GM23248 (cell line): Measurements from ENCODE around the gene CEP76. TPM values are rescaled to one million over a fixed set of nuclear protein-coding genes. Genes with fewer than 3 reads are reported as not detected.

Source experiments
- DNase-seq: peaks from one replicate; pipeline ENCODE4 v3.0.0-alpha.2; 2015
- H2AFZ ChIP-seq: fragments of 200-600 bp; sonication (generic); 2 replicates; pipeline ENCODE4 v1.6.1; 2016; ENCODE audit warnings: antibody characterized with exemption
- H3F3A ChIP-seq: fragments of 200-600 bp; sonication (generic); 2 replicates; pipeline ENCODE4 v1.6.1; 2016; ENCODE audit warnings: mild to moderate bottlenecking, antibody characterized with exemption, mixed run types; ENCODE audit not compliant: insufficient read depth
- H3K27ac ChIP-seq: fragments of 200-600 bp; sonication (generic); 2 replicates; pipeline ENCODE4 v1.5.1; 2016; ENCODE audit warnings: mild to moderate bottlenecking
- H3K27me3 ChIP-seq: fragments of 200-600 bp; sonication (generic); replicated peaks from 2 replicates; pipeline ENCODE4 v1.6.1; 2016; ENCODE audit warnings: mild to moderate bottlenecking; ENCODE audit not compliant: insufficient read depth
- H3K36me3 ChIP-seq: fragments of 200-600 bp; sonication (generic); 2 replicates; pipeline ENCODE4 v1.6.1; 2016; ENCODE audit warnings: low read depth, mild to moderate bottlenecking
- H3K4me1 ChIP-seq: fragments of 200-600 bp; sonication (generic); 2 replicates; pipeline ENCODE4 v1.6.1; 2016; ENCODE audit warnings: mild to moderate bottlenecking; ENCODE audit not compliant: insufficient read depth
- H3K4me2 ChIP-seq: fragments of 200-600 bp; sonication (generic); one replicate; pipeline ENCODE4 v1.6.1; 2016; ENCODE audit warnings: mild to moderate bottlenecking; ENCODE audit not compliant: unreplicated experiment
- H3K4me3 ChIP-seq: fragments of 200-600 bp; sonication (generic); 2 replicates; pipeline ENCODE4 v1.5.1; 2016; ENCODE audit warnings: mild to moderate bottlenecking
- H3K79me2 ChIP-seq: fragments of 200-600 bp; sonication (generic); 2 replicates; pipeline ENCODE4 v1.6.1; 2016; ENCODE audit warnings: mild to moderate bottlenecking; ENCODE audit not compliant: insufficient read depth
- H3K9ac ChIP-seq: fragments of 200-600 bp; sonication (generic); 2 replicates; pipeline ENCODE4 v1.6.1; 2016; ENCODE audit warnings: mild to moderate bottlenecking
- H3K9me2 ChIP-seq: fragments of 200-600 bp; sonication (generic); 2 replicates; pipeline ENCODE4 v1.6.1; 2016; ENCODE audit warnings: mixed run types, mild to moderate bottlenecking, moderate library complexity; ENCODE audit not compliant: insufficient read depth
- H3K9me3 ChIP-seq: fragments of 200-600 bp; sonication (generic); one replicate; pipeline ENCODE4 v1.6.1; 2017; ENCODE audit warnings: low read depth
- H4K20me1 ChIP-seq: fragments of 200-600 bp; sonication (generic); 2 replicates; pipeline ENCODE4 v1.6.0; 2016; ENCODE audit not compliant: insufficient read depth
- EZH2 ChIP-seq: fragments of 200-600 bp; sonication (generic); IDR thresholded peaks from 2 replicates; pipeline ENCODE4 v1.6.1; 2018; ENCODE audit warnings: antibody characterized with exemption, mild to moderate bottlenecking; ENCODE audit not compliant: insufficient read depth, poor library complexity, severe bottlenecking
- EZH2phosphoT487 ChIP-seq: fragments of 200-600 bp; sonication (generic); IDR thresholded peaks from 2 replicates; pipeline ENCODE4 v1.6.1; 2018; ENCODE audit warnings: antibody characterized with exemption, moderate library complexity, mild to moderate bottlenecking, low read depth; ENCODE audit not compliant: insufficient read depth
- WGBS, 2 experiments: methylation state at CpG; one replicate each; pipeline ENCODE4 v1.1.6; 2015 to 2017; ENCODE audit warnings: low lambda C conversion rate in 2 of 2, low coverage in 1 of 2; ENCODE audit errors: missing lambda C conversion rate in 2 of 2; 5-methylcytosine and 5-hydroxymethylcytosine counted together
- in situ Hi-C: fragments of 300-500 bp; cut with MboI; formaldehyde crosslinking; loops from 2 replicates; pipeline ENCODE4 v1.15.0; 2020
- polyA plus RNA-seq: library from polyadenylated mRNA; unstranded; fragments of >200 nt; fragmentation: Nextera tagmentation; extraction: Ambion mirVana; gene quantifications from 2 replicates; pipeline ENCODE4 v1.2.1, GENCODE V29; 2016
- total RNA-seq: library from RNA; depleted of rRNA; stranded (reverse); fragments of >200 nt; shearing (Covaris generic); gene quantifications from 2 replicates; pipeline ENCODE4 v1.2.3, GENCODE V29; 2014; rRNA removed

The CEP76 gene
- total RNA-seq (11.8 and 19.7 TPM in 2 replicates), polyA plus RNA-seq (6.5 TPM in 2 replicates)

- H4K20me1 ChIP-seq = no peaks in the 10 kb centered on the region
- 1% methylated on average over 56 to 75 of the region's 89 CpGs for WGBS, 2 experiments
- peak within 1 kb of the TSS; percentile 92 for H2AFZ ChIP-seq
- peak within 1 kb of the TSS; percentile 98 for H3K4me3 ChIP-seq
- peak within 1 kb of the TSS; percentile 97 for H3K4me2 ChIP-seq
- peaks cover 10% of the 10 kb centered on the region; the same call in 1 of the 2 replicates for H3K36me3 ChIP-seq
- TF ChIP-seq EZH2phosphoT487 (no peak), EZH2 (no peak)
- peaks cover 77% of the 10 kb centered on the region for H3K79me2 ChIP-seq
- H3K9me3 ChIP-seq = no peaks in the 10 kb centered on the region
- H3K4me1 ChIP-seq = peaks cover 10% of the 10 kb centered on the region
- no peaks in the 10 kb centered on the region for H3K27me3 ChIP-seq
- H3K9ac ChIP-seq = peak within 1 kb of the TSS; percentile 98
- peaks cover 11% of the 10 kb centered on the region; the same call in 1 of the 2 replicates for H3F3A ChIP-seq
- no peaks in the 10 kb centered on the region for H3K9me2 ChIP-seq
- H3K27ac ChIP-seq = peak within 1 kb of the TSS; percentile 96
- DNase-seq = peak; percentile 96
- in situ Hi-C loops = no loop called here
Measured at GRCh38 chr18:12702221-12703095, at the start of gene CEP76, which contains the start of gene PSMG2. TSS of gene CEP76 (minus strand) at chr18:12702723. CDS start at chr18:12702548, 175 bp downstream. TSS of gene PSMG2 (plus strand) at chr18:12703042. CDS start at chr18:12703108, 66 bp downstream.

- H4K20me1 ChIP-seq = no peaks in the 10 kb centered on the region
- no peaks in the 10 kb centered on the region for H3K27me3 ChIP-seq
- H3K9me2 ChIP-seq = no peaks in the 10 kb centered on the region
- in situ Hi-C loops = no loop called here
- H3K79me2 ChIP-seq = no peaks in the 10 kb centered on the region
- peaks cover 11% of the 10 kb centered on the region for H3K4me1 ChIP-seq
- H2AFZ ChIP-seq = no peak overlapping the region
- no peaks in the 10 kb centered on the region for H3K36me3 ChIP-seq
- DNase-seq = no peak
- no peak overlapping the region for H3K4me3 ChIP-seq
- no peaks in the 10 kb centered on the region for H3F3A ChIP-seq
- no peak for TF ChIP-seq EZH2phosphoT487
- no peak for TF ChIP-seq EZH2
- no peaks in the 10 kb centered on the region for H3K9me3 ChIP-seq
- 75 to 96% methylated on average over 4 of the region's 4 CpGs for WGBS, 2 experiments
- no peak overlapping the region for H3K27ac ChIP-seq
- no peak overlapping the region for H3K4me2 ChIP-seq
- no peak overlapping the region for H3K9ac ChIP-seq
Measured at GRCh38 chr18:12751891-12752290, 49.4 kb upstream of the CEP76 start.

- no peaks in the 10 kb centered on the region for H3K36me3 ChIP-seq
- no peak for DNase-seq
- H3K9me2 ChIP-seq = no peaks in the 10 kb centered on the region
- peaks cover 11% of the 10 kb centered on the region for H3K4me1 ChIP-seq
- H3K4me2 ChIP-seq = no peak overlapping the region
- no peaks in the 10 kb centered on the region for H3K79me2 ChIP-seq
- in situ Hi-C loops = no loop called here
- 60 to 65% methylated on average over 5 of the region's 5 CpGs for WGBS, 2 experiments
- TF ChIP-seq EZH2 (no peak), EZH2phosphoT487 (no peak)
- no peak overlapping the region for H3K9ac ChIP-seq
- H3K4me3 ChIP-seq = no peak overlapping the region
- no peaks in the 10 kb centered on the region for H3K9me3 ChIP-seq
- H4K20me1 ChIP-seq = no peaks in the 10 kb centered on the region
- H3K27ac ChIP-seq = no peak overlapping the region
- H2AFZ ChIP-seq = no peak overlapping the region
- H3K27me3 ChIP-seq = no peaks in the 10 kb centered on the region
- H3F3A ChIP-seq = no peaks in the 10 kb centered on the region
Measured at GRCh38 chr18:12751503-12751884, 49.0 kb upstream of the CEP76 start.

- Histone ChIP-seq H3K79me2 (no peaks in the 10 kb centered on the region), H3K27ac (no peak overlapping the region), H2AFZ (no peak overlapping the region), H3K4me3 (no peak overlapping the region), H3K36me3 (no peaks in the 10 kb centered on the region), H3K4me2 (no peak overlapping the region), H3K27me3 (no peaks in the 10 kb centered on the region), H3K9ac (no peak overlapping the region), H3F3A (no peaks in the 10 kb centered on the region), H4K20me1 (no peaks in the 10 kb centered on the region), H3K9me2 (no peaks in the 10 kb centered on the region), H3K9me3 (no peaks in the 10 kb centered on the region), H3K4me1 (peaks cover 11% of the 10 kb centered on the region)
- TF ChIP-seq EZH2 (no peak), EZH2phosphoT487 (no peak)
- 93 to 94% methylated on average over 18 of the region's 18 CpGs for WGBS, 2 experiments
- DNase-seq = no peak
- in situ Hi-C loops = no loop called here
Measured at GRCh38 chr18:12750715-12751502, 48.4 kb upstream of the CEP76 start.
